Mucosa of gallbladder (tissue), 1 donor: ENCODE data around the gene HMX1. TPM values are rescaled to one million over a fixed set of nuclear protein-coding genes. Genes with fewer than 3 reads are reported as not detected.

Experiments used
- DNase-seq: peaks from one replicate; pipeline ENCODE4 v3.0.0-alpha.2; 2020; ENCODE audit warnings: low spot score
- total RNA-seq: library from RNA; stranded (reverse); gene quantifications from one replicate; pipeline ENCODE4 v1.2.1, GENCODE V29; 2021
- donor health status: DM: no; HTN: no; CAD: no.

HMX1 gene
- total RNA-seq, 1 donor from 2014 or later = not detected

DNA sequence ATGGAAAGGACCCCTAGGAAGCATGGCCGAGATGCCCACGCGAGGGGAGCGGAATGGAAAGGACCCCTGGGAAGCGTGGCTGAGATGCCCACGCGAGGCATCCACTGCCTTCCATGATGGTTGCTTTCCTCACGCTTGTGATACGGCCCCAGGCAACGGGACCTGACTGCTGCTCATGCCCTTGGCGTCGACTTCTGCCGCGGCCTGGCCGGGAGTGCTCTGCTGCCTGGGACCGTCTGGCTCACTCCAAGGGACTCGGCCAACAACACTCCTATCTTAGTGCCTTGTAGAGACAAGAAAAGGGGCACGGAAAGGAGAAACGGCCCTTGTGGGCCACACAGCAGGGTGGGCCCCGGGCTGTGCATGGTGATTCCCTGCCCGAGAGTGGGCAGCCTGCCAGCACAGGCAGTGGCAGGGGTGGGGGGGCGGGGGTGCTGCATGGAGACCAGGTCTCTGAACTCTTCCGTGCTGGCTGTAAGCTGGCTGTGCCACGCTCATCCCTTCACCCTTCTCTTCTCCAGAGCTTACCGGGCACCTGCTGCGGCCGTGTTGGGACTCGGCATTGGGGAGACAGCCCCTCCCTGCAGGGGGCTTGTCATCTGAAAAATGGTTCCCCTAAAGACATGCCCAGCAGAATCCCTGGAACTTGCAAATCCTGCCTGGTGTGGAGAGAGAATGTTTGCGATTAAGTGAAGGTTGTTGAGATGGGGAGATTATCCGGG, 38.6 kb upstream of the HMX1 start:
- no peak for DNase-seq

DNA sequence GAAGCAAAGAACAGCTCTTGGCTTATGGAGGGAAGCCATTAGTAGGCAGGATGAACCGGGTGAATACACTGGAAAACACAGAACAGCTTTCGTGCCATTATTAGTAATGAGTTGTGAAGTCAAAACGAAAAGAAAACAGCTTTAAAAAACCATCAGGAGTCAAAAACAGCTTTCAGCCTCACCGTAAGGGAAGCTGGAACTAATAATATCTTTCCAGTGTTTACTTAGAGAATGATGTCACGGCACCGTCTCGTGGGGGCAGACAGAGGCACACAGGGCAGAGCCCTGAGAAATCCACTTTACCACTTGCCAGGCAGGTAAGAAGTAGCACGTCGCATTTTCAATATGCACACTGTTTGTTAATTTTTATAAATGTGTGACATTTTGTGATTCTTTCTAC, 37.9 kb upstream of the HMX1 start:
- no peak for DNase-seq

- DNase-seq = no peak
Measured at GRCh38 chr4:8908206-8908893, 36.7 kb upstream of the HMX1 start.

DNA sequence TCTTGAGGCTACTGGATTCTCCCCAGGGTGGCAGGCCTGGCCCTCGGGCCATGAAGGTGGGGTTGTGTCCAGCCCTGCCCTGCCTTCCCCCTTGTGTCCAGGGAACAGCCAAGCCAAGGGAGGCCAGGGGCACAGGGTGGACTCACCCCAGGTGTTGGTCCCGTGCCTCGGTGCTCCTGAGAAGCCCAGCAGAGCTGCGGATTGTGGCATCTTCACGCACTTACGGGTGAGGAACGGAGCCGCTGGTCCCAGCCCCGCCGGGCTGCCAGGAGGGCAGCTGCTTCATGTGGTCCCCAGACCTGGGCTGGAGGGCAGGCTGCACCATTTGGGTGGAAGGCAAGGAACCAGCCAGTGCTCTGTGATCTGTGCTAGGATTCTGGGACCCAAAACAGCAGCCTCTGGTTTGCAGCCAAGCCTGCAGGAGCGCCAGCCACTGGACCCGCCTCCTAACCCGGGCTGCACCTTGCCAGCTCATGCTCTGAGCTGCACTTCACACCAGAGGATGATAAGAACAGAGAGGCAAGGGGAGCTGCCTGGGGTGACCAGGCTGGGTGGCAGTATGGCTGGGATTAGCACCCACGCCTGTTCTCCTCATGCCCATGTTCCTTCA, 36.1 kb upstream of the HMX1 start:
- DNase-seq = no peak

DNA sequence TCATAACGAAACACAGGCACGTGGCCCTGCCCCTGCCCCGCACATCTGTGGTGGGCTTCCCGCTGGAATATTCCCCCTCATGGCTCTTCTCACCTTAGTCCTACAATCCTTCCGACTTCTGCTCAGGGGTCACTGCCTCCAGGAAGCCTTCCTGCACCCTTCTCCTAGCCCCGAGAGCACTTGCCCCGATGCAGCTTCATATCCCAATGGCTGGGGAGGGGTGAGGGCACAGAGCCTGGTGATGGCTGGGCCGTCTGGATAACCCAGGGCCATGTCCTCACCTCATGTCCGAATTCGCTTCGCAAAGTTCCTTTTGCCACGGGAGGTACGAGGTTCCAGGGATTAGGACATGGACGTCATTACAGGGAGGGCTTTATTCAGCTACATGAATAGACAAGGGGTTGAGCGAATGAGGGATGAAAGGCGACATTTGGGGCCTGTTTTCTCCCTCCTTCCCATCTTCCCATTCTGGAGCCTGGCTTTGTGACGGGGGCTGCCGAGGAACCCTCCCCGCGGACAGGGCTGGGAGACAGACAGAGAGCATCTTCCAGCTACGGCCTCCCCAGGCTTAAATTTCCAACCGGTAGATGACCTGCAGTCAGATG, 35.5 kb upstream of the HMX1 start:
- DNase-seq = no peak

DNA sequence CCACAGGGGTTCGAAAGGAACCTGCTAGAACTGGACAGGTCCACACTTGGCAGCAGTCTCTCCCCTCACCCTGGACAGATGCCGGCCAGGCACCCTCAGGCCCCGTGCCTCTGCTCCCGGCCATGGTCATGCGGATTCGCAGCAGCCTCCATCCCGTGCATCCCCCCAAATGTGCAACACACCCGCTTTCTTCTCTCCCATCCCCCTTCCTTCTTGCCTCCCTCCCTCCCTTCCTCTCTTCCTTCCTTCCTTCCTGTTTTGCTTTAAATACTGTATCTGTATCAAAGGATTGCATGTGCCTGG, 35.0 kb upstream of the HMX1 start:
- no peak for DNase-seq

GRCh38 chr4:8905773-8906667, 34.4 kb upstream of the HMX1 start:
- DNase-seq = no peak

GRCh38 chr4:8905226-8905772, 33.7 kb upstream of the HMX1 start:
- no peak for DNase-seq

DNA sequence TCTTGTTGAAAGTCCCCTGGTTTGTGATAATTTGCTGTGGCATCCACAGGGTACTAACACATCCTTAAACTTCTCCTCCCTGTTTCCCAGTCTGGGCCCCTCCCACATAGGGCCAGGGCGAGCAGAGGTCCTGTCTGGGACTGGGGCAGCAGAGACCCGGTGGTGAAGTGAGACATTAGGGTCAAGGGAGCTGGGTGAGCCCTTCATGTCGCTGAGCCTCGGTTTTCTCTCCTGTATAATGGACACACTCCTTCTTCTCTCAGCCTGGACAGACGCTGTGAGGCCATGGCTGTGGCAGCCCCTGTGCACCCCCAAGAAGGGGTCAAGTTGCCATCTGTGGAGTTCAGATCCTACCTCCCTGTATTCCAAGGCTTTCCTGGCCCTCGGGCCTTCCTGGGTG, 33.0 kb upstream of the HMX1 start:
- no peak for DNase-seq

GRCh38 chr4:8904041-8904501, 32.4 kb upstream of the HMX1 start:
- no peak for DNase-seq

GRCh38 chr4:8901335-8901734, 29.7 kb upstream of the HMX1 start:
- no peak for DNase-seq

DNA sequence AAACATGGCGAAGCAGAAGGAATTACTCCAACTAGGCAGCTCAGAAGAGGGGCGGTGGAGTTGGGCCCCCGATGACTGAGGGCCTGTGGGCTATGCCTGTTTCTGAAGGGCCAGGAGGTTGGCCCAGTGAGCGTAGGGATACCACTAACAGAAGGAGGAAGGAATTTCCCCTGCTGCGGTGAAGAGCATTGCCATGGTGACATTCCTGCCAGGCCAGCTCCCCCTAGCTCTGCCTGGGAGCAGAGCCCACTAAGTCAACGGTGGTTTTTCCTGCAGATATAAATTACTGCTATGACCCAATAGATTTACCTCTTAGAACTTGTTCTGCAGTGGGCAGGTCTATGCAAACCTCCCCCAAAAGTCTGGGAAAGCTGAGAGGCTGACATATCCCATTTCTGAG, 28.9 kb upstream of the HMX1 start:
- no peak for DNase-seq

GRCh38 chr4:8898419-8898818, 26.8 kb upstream of the HMX1 start:
- no peak for DNase-seq

DNA sequence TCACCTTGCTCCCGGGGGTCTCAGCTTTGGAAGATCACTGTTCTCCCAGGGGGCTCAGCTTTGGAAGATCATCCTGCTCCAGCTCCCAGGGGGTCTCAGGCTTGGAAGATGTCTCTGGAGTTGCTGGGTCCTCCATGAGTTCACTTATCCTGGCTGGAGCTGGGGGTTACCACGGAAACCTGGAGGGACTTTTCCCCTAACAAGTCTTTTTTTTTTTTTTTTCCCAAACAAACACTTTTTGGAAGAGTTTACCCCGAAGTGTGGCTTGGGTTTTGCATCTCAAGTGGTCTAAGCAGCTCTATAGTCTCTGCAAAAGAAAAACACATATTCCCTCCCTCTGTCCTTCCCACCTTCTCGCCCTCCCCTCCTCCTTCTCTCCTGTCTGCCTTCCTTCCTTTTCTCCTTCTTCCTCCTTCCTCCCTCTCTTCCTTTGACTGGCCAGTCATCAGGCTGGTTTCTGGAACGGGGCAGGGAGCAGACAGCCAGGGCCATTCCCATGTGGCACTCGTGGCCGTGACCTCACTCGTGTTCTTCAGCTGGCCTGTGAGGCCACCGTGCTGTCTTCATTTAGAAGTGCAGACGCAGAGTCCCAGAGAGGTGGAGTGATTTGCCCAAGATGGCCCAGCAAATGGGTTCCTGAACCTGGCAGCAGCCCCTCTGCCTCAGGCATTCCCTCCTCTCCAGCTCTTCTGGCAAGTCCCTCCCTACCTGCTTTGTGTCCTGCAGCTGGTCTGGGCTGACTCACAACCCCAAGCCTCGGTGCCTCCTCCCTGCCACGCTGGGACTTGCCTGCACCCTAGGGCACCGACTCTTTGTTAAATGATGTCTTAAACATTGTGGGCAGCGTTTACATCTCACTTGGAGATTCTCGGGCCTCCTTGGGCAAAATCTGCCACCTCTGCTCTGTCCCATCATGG, 25.9 kb upstream of the HMX1 start:
- no peak for DNase-seq

DNA sequence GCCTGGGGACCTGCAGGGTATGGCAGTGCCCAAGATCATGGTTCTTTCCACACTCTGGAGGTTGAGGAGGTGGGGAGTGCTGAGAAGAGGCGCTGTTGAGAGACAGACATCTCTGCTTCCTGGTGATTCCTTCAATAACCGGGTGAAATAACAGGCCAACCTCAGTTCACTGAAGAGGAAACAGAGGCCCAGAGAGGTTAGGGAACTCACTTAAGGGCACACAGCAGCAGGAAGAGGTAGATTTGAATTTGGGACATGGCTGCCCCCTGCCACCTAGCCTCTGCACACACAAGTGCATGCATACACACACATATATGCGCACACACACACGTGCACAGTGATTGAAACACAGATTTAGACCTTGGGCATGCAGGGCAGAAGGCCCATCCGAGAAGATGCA, 24.9 kb upstream of the HMX1 start:
- DNase-seq = no peak

- no peak for DNase-seq
Measured at GRCh38 chr4:8896071-8896470, 24.4 kb upstream of the HMX1 start.

DNA sequence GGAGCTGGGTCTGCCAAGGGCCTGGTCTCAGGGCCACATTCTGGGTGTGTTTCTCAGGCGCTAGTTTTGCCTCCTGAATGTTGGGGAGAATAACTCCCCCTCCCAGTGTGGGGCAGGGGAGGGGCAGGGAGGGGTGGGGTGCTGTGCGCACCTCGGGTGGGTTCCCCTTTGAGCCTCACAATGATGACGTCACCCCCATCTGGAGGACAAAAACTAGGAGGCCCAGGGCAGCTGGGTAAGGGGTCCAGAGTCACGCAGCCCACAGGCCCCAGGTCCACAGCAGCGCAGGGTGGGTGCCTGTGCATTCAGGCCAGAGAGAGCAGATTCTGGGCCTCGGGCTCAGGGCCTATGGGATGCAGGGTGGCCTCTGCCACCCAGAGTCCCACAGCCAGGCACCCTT, 23.7 kb upstream of the HMX1 start:
- DNase-seq = no peak

- DNase-seq = no peak
Measured at GRCh38 chr4:8894424-8894816, 22.8 kb upstream of the HMX1 start.

DNA sequence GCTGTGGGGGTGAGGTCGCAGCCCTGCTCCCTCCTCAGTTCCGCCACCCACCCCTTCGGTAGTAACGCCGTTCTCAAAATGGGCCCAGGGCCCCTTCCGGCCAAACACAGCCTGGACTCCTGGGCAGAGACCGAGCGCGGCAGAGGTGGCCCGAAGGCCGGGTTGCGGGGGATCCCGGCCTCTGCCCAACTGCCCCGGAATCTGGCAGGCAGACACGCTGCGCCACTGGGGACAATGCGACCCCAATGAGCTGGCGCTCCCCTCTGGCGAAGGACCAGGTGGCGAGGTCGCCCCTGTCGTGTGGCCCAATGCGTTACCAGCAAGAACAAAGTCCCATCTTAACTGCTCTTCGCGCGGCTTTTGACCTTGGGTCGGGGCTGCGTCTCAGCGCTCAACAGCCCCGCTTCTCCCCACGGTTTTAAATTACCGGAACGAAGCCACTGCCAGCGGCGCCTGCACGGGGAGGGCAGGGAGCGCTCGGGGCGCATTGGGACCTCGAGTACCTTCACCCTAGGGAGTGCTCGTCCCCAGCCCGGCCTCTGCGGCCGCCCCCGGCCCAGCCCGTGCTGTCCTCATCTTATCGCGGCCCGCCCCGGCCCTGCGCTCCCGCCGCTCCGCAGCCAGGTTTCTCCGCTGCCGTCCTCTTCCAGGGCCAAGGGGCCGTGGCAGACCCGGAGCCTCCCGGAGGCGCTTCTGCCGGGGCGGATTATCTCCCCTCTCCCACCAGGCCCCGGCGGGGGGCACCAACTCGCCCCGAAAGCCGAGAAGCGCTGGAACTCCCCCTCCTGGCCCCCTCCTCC, 22.2 kb upstream of the HMX1 start:
- no peak for DNase-seq

DNA sequence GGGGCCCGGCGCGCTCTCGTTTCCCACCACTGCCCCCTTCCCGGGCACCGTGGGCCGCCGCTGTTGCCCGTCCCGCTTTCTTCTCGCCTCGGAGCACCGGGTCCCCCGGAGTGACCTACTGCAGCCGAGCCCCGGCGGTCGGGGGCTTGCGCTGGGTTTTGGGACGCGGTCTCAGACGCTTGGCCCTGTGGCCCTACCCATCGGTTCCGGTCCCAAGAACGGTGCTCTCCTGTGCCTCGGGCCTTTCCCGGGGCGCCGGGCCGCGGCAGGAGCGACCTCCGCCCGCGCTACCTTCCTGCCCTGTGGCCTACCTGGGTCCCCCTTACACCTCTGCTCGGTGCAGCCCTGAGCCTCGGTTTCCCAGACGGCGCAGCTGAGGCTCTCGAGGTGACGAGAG, 21.6 kb upstream of the HMX1 start:
- no peak for DNase-seq
